Upper lobe of left lung (tissue), 6 donors: ENCODE results near the gene TRAPPC3L. TPM values are rescaled to one million over a fixed set of nuclear protein-coding genes. Genes with fewer than 3 reads are reported as not detected.
A peak's percentile ranks its signal among the peaks of the same experiment; 100 is the strongest.

Experiments used
- ATAC-seq, 2 donors: fragments of 200-7000 bp; cut with Tn5 transposase; one replicate each; pipeline ENCODE4 v1.9.1; 2022; ENCODE audit warnings: mild to moderate bottlenecking in 2 of 2, moderate library complexity in 2 of 2; ENCODE audit not compliant: low FRiP score in 2 of 2
- DNase-seq, 2 donors: peaks; one replicate each; pipeline ENCODE4 v3.0.0-alpha.2; 2019 to 2020
- H3K27ac ChIP-seq, 4 donors: fragments of 200-600 bp; sonication (generic); one replicate each; pipeline ENCODE4 v1.5.1; 2016 to 2019
- H3K27me3 ChIP-seq, 4 donors: fragments of 200-600 bp; sonication (generic); one replicate each; pipeline ENCODE4 v1.5.1; 2017 to 2019
- H3K36me3 ChIP-seq, 4 donors: fragments of 200-600 bp; sonication (generic); one replicate each; pipeline ENCODE4 v1.5.1; 2016 to 2019
- H3K4me1 ChIP-seq, 4 donors: fragments of 200-600 bp; sonication (generic); one replicate each; pipeline ENCODE4 v1.5.1; 2018 to 2019
- H3K4me3 ChIP-seq, 4 donors: fragments of 200-600 bp; sonication (generic); one replicate each; pipeline ENCODE4 v1.5.1; 2017 to 2019; ENCODE audit warnings: mild to moderate bottlenecking in 2 of 4, moderate library complexity in 1 of 4
- H3K9me3 ChIP-seq, 4 donors: fragments of 200-600 bp; sonication (generic); one replicate each; pipeline ENCODE4 v1.5.1; 2018 to 2019
- CTCF ChIP-seq, 6 experiments: fragments of 450-650 bp in 4 of 6; fragments of 200-600 bp in 2 of 6; sonication (generic) in 2 of 6; IDR thresholded peaks; one replicate each; pipeline ENCODE4 v1.5.1; 2016 to 2019; ENCODE audit warnings: antibody characterized with exemption in 6 of 6
- EP300 ChIP-seq, 4 donors: sonication (generic); formaldehyde crosslinking; IDR thresholded peaks; one replicate each; pipeline ENCODE4 v1.5.1; 2017; ENCODE audit warnings: antibody characterized with exemption in 4 of 4, control low read depth in 2 of 4
- POLR2A ChIP-seq, 4 donors: fragments of 450-650 bp; IDR thresholded peaks; one replicate each; pipeline ENCODE4 v1.5.1; 2016 to 2017; ENCODE audit warnings: antibody characterized with exemption in 4 of 4, mild to moderate bottlenecking in 2 of 4
- POLR2AphosphoS5 ChIP-seq, 2 donors: sonication (generic); formaldehyde crosslinking; IDR thresholded peaks; one replicate each; pipeline ENCODE4 v1.5.1; 2017; ENCODE audit warnings: antibody characterized with exemption in 2 of 2
- WGBS, 2 donors: methylation state at CpG; one replicate each; pipeline ENCODE4 v1.1.5; 2017 to 2018; 5-methylcytosine and 5-hydroxymethylcytosine counted together
- total RNA-seq, 6 donors: library from RNA; depleted of rRNA in 4 of 6; stranded (reverse); fragments of >200 nt in 4 of 6; gene quantifications; one replicate each; pipeline versions ENCODE4 v1.1.0 to v1.2.1, GENCODE V29; 2016 to 2021
- donor health status: DM: no; HTN: no; CAD: no; lungs with moderate emphysema.
- donor health status: DM: no; HTN: yes; CAD: no; lungs with severe emphysema.

TRAPPC3L gene
- total RNA-seq, 6 donors from 2014 or later: 0.20 to 1.4 (median 0.29) TPM; not detected in 3

GRCh38 chr6:116512111-116512559, 33.3 kb downstream of the TRAPPC3L start:
- DNase-seq (no peak), ATAC-seq (peak in 1 of 2 donors; percentile 47)
- Histone ChIP-seq H3K9me3 (no peaks in the 10 kb centered on the region), H3K27me3 (no peaks in the 10 kb centered on the region), H3K4me3 (peak overlapping the region; percentile 30 to 47 (median 40)), H3K4me1 (peaks cover 6 to 17% (median 6%) of the 10 kb centered on the region in 4 donors), H3K36me3 (peaks cover 0 to 6% (median 2%) of the 10 kb centered on the region in 4 donors), H3K27ac (peak overlapping the region; percentile 79 to 91 (median 84))
- 40 to 59% methylated on average over 4 of the region's 4 CpGs for WGBS, 2 donors
- TF ChIP-seq POLR2A (IDR thresholded peaks at IDR 0.05): peak in 1 of 4 donors; percentile 12
- no peak for TF ChIP-seq CTCF (IDR thresholded peaks at IDR 0.05)

- peaks cover 6 to 17% (median 6%) of the 10 kb centered on the region in 4 donors for H3K4me1 ChIP-seq
- H3K4me3 ChIP-seq: peak within 1 kb of the TSS; percentile 30 to 47 (median 40)
- H3K27ac ChIP-seq: peak within 1 kb of the TSS; percentile 79 to 91 (median 84)
- peak; percentile 60 to 76 (median 73) for TF ChIP-seq CTCF (IDR thresholded peaks at IDR 0.05)
- TF ChIP-seq EP300 (IDR thresholded peaks at IDR 0.05): no peak
- peak; percentile 33 to 50 for TF ChIP-seq POLR2AphosphoS5 (IDR thresholded peaks at IDR 0.05)
- DNase-seq: peak in 1 of 2 donors; percentile 34
- H3K36me3 ChIP-seq: peaks cover 0 to 6% (median 2%) of the 10 kb centered on the region in 4 donors
- 43 to 46% methylated on average over 10 of the region's 10 CpGs for WGBS, 2 donors
- ATAC-seq: peak; percentile 72 to 94
- no peaks in the 10 kb centered on the region for H3K9me3 ChIP-seq
- no peaks in the 10 kb centered on the region for H3K27me3 ChIP-seq
Measured at GRCh38 chr6:116511424-116512110, 33.9 kb downstream of the TRAPPC3L start, which contains the start of gene CALHM5. Gene CALHM5 (plus strand): TSS chr6:116511639. CDS start chr6:116511697, 58 bp downstream.

GRCh38 chr6:116508527-116508926, 37.0 kb downstream of the TRAPPC3L start:
- Histone ChIP-seq H3K9me3 (no peaks in the 10 kb centered on the region), H3K27ac (no peak overlapping the region), H3K4me3 (no peak overlapping the region), H3K4me1 (peaks cover under 1 to 10% (median 4%) of the 10 kb centered on the region in 4 donors), H3K27me3 (no peaks in the 10 kb centered on the region), H3K36me3 (no peaks in the 10 kb centered on the region)
- no peak for TF ChIP-seq POLR2AphosphoS5 (IDR thresholded peaks at IDR 0.05)
- TF ChIP-seq POLR2A (IDR thresholded peaks at IDR 0.05): no peak
- TF ChIP-seq EP300 (IDR thresholded peaks at IDR 0.05): no peak
- no peak for TF ChIP-seq CTCF (IDR thresholded peaks at IDR 0.05)
- no peak for ATAC-seq
- no peak for DNase-seq

- Histone ChIP-seq H3K4me1 (no peaks in the 10 kb centered on the region), H3K9me3 (no peaks in the 10 kb centered on the region), H3K4me3 (no peak overlapping the region), H3K27me3 (no peaks in the 10 kb centered on the region), H3K27ac (no peak overlapping the region), H3K36me3 (no peaks in the 10 kb centered on the region)
- WGBS, 2 donors: 83 to 88% methylated on average over 3 of the region's 3 CpGs
- TF ChIP-seq POLR2AphosphoS5 (IDR thresholded peaks at IDR 0.05): no peak
- no peak for TF ChIP-seq CTCF (IDR thresholded peaks at IDR 0.05)
- TF ChIP-seq POLR2A (IDR thresholded peaks at IDR 0.05): no peak
- ATAC-seq (no peak), DNase-seq (no peak)
Measured at GRCh38 chr6:116507324-116507723, 38.2 kb downstream of the TRAPPC3L start.
